CD14-positive monocyte (primary cell): ENCODE measurements around the gene RHBDL1. TPM values are rescaled to one million over a fixed set of nuclear protein-coding genes. Genes with fewer than 3 reads are reported as not detected.

Experiments
- DNase-seq, 3 donors: peaks; one replicate each; pipeline ENCODE4 v3.0.0-alpha.2; 2011 to 2022
- H2AFZ ChIP-seq: 2 replicates; pipeline ENCODE4 v1.6.0; 2012; ENCODE audit warnings: mild to moderate bottlenecking, low read depth, low read length, inconsistent platforms; ENCODE audit not compliant: insufficient read depth, poor library complexity, severe bottlenecking
- H3K27ac ChIP-seq, 2 donors: 1 replicate in 1 of 2; 2 replicates in 1 of 2; pipeline ENCODE4 v1.5.1; 2012 to 2013; ENCODE audit warnings: low read length in 2 of 2, control low read depth in 1 of 2, inconsistent platforms in 1 of 2, low read depth in 1 of 2, mild to moderate bottlenecking in 1 of 2
- H3K27me3 ChIP-seq, 2 donors: one replicate each; pipeline versions ENCODE4 v1.6.0 to v1.6.1; 2011 to 2013; ENCODE audit warnings: low read length in 2 of 2; ENCODE audit not compliant: control insufficient read depth in 2 of 2, insufficient read depth in 2 of 2
- H3K36me3 ChIP-seq, 2 donors: replicated peaks in 1 of 2; 1 replicate in 1 of 2; 2 replicates in 1 of 2; pipeline versions ENCODE4 v1.5.1 to v1.6.1; 2012 to 2013; ENCODE audit warnings: low read length in 2 of 2, control low read depth in 1 of 2, inconsistent platforms in 1 of 2, mild to moderate bottlenecking in 1 of 2; ENCODE audit not compliant: insufficient read depth in 2 of 2, control insufficient read depth in 1 of 2
- H3K4me1 ChIP-seq, 2 donors: 1 replicate in 1 of 2; 2 replicates in 1 of 2; pipeline versions ENCODE4 v1.5.1 to v1.6.1; 2012 to 2013; ENCODE audit warnings: low read length in 2 of 2, control low read depth in 1 of 2, inconsistent platforms in 1 of 2, mild to moderate bottlenecking in 1 of 2, moderate library complexity in 1 of 2; ENCODE audit not compliant: insufficient read depth in 2 of 2, control insufficient read depth in 1 of 2
- H3K4me2 ChIP-seq: replicated peaks from 2 replicates; pipeline ENCODE3; 2012; ENCODE audit warnings: low read length, moderate library complexity, mild to moderate bottlenecking; ENCODE audit not compliant: poor library complexity, severe bottlenecking; ENCODE audit errors: extremely low read depth
- H3K4me3 ChIP-seq, 3 experiments: fragments of 200-600 bp in 1 of 3; sonication (generic) in 1 of 3; replicated peaks in 1 of 3; 1 replicate in 2 of 3; 2 replicates in 1 of 3; pipeline ENCODE4 v1.5.1; 2011 to 2013; ENCODE audit warnings: low read length in 3 of 3, mild to moderate bottlenecking in 3 of 3, control low read depth in 2 of 3, low read depth in 2 of 3, inconsistent platforms in 1 of 3, moderate library complexity in 1 of 3
- H3K79me2 ChIP-seq: 2 replicates; pipeline ENCODE4 v1.6.0; 2012; ENCODE audit warnings: mild to moderate bottlenecking, control low read depth, inconsistent platforms, low read length, moderate library complexity; ENCODE audit not compliant: insufficient read depth
- H3K9ac ChIP-seq: 2 replicates; pipeline ENCODE4 v1.6.0; 2017; ENCODE audit warnings: low read length, mild to moderate bottlenecking; ENCODE audit not compliant: insufficient read depth, poor library complexity, severe bottlenecking
- H3K9me3 ChIP-seq, 2 donors: replicated peaks in 1 of 2; 1 replicate in 1 of 2; 2 replicates in 1 of 2; pipeline versions ENCODE4 v1.5.1 to v1.6.1; 2012 to 2013; ENCODE audit warnings: low read length in 2 of 2, control low read depth in 1 of 2; ENCODE audit not compliant: control insufficient read depth in 1 of 2, insufficient read depth in 1 of 2
- H4K20me1 ChIP-seq: 2 replicates; pipeline ENCODE4 v1.6.0; 2012; ENCODE audit warnings: mild to moderate bottlenecking, low read length, control low read depth, moderate library complexity; ENCODE audit not compliant: insufficient read depth
- H3K27ac Mint-ChIP-seq, 7 donors: one replicate each; pipeline ENCODE4 v1.8.0; 2020; ENCODE audit warnings: mild to moderate bottlenecking in 7 of 7, mixed read lengths in 7 of 7, moderate library complexity in 6 of 7, inconsistent platforms in 2 of 7
- H3K27me3 Mint-ChIP-seq, 3 donors: one replicate each; pipeline ENCODE4 v1.8.0; 2021 to 2022; ENCODE audit warnings: low read depth in 3 of 3, mild to moderate bottlenecking in 3 of 3, mixed read lengths in 3 of 3, moderate library complexity in 3 of 3, inconsistent platforms in 1 of 3
- H3K36me3 Mint-ChIP-seq, 2 donors: one replicate each; pipeline ENCODE4 v1.8.0; 2020; ENCODE audit warnings: mixed read lengths in 2 of 2, inconsistent platforms in 1 of 2, mild to moderate bottlenecking in 1 of 2
- H3K4me1 Mint-ChIP-seq: one replicate; pipeline ENCODE4 v1.8.0; 2020; ENCODE audit warnings: mild to moderate bottlenecking, mixed read lengths
- H3K4me3 Mint-ChIP-seq, 2 donors: one replicate each; pipeline ENCODE4 v1.8.0; 2020; ENCODE audit warnings: mild to moderate bottlenecking in 2 of 2, mixed read lengths in 2 of 2, moderate library complexity in 1 of 2
- H3K9me3 Mint-ChIP-seq, 7 donors: one replicate each; pipeline ENCODE4 v1.8.0; 2020 to 2022; ENCODE audit warnings: mixed read lengths in 7 of 7, mild to moderate bottlenecking in 6 of 7, moderate library complexity in 6 of 7, inconsistent platforms in 2 of 7
- CTCF ChIP-seq: fragments of 200-600 bp; IDR thresholded peaks from one replicate; pipeline ENCODE4 v1.8.0; 2022; ENCODE audit warnings: antibody characterized with exemption, mild to moderate bottlenecking
- WGBS: methylation state at CpG from one replicate; pipeline ENCODE4 v1.1.5; 2013; ENCODE audit warnings: missing lambda C conversion rate; ENCODE audit not compliant: insufficient coverage; 5-methylcytosine and 5-hydroxymethylcytosine counted together
- intact Hi-C, 2 donors: fragments of 100-400 bp; cut with micrococcal nuclease; formaldehyde crosslinking; loops; one replicate each; pipeline versions ENCODE4 v1.15.0 to v1.15.1; 2023
- polyA plus RNA-seq, 3 donors: library from polyadenylated mRNA; depleted of rRNA in 1 of 3; unstranded in 2 of 3; stranded (reverse) in 1 of 3; fragments of 300-500 nt in 2 of 3; fragments of >200 nt in 1 of 3; fragmentation: Illumina TruSeq in 2 of 3; gene quantifications; 1 replicate in 2 of 3; 2 replicates in 1 of 3; pipeline ENCODE4 v1.2.3, GENCODE V29; 2012 to 2021

Gene RHBDL1
- polyA plus RNA-seq, 3 donors: 1.3 TPM; not detected in 2

- TF ChIP-seq CTCF: no peak
- H4K20me1 ChIP-seq: no peaks in the 10 kb centered on the region
- WGBS: 75% methylated on average over 21 of the region's 21 CpGs
- no peaks in the 10 kb centered on the region for H3K4me1 Mint-ChIP-seq
- no peak overlapping the region for H3K27ac Mint-ChIP-seq
- H3K27ac ChIP-seq: no peak overlapping the region
- peaks cover 41 to 72% (median 66%) of the 10 kb centered on the region in 3 donors for H3K27me3 Mint-ChIP-seq
- no peak overlapping the region for H3K4me2 ChIP-seq
- H3K4me1 ChIP-seq: peaks cover 7 to 13% of the 10 kb centered on the region in 2 donors
- peaks cover 0 to 5% (median 0%) of the 10 kb centered on the region in 7 donors for H3K9me3 Mint-ChIP-seq
- intact Hi-C loops: loop anchor here (1.0 to 2.0 kb wide), 2 partner anchors 74 to 75 kb away; no protein-coding TSS in a partner anchor
- H3K36me3 Mint-ChIP-seq: no peaks in the 10 kb centered on the region
- no peak overlapping the region for H3K4me3 ChIP-seq
- H3K9ac ChIP-seq: no peak overlapping the region
- DNase-seq: no peak
- no peak overlapping the region for H2AFZ ChIP-seq
- H3K36me3 ChIP-seq: no peaks in the 10 kb centered on the region
- H3K4me3 Mint-ChIP-seq: peak overlapping the region in 1 of 2 donors; percentile 26
- H3K79me2 ChIP-seq: no peaks in the 10 kb centered on the region
- peaks cover 3 to 65% of the 10 kb centered on the region in 2 donors for H3K27me3 ChIP-seq
- H3K9me3 ChIP-seq: no peaks in the 10 kb centered on the region
Observed at GRCh38 chr16:710500-711075, 35.1 kb downstream of the RHBDL1 start.

GRCh38 chr16:711084-711483 lies 35.6 kb downstream of the RHBDL1 start:
- Histone ChIP-seq H4K20me1 (no peaks in the 10 kb centered on the region), H3K4me3 (no peak overlapping the region), H3K4me2 (no peak overlapping the region), H3K79me2 (no peaks in the 10 kb centered on the region), H3K36me3 (no peaks in the 10 kb centered on the region), H3K4me1 (peaks cover 10 to 18% of the 10 kb centered on the region in 2 donors), H3K27ac (no peak overlapping the region), H3K9ac (no peak overlapping the region), H3K27me3 (peaks cover 6 to 67% of the 10 kb centered on the region in 2 donors), H2AFZ (no peak overlapping the region), H3K9me3 (peaks cover 0 to 3% of the 10 kb centered on the region in 2 donors)
- H3K9me3 Mint-ChIP-seq: peaks cover 0 to 5% (median 0%) of the 10 kb centered on the region in 7 donors
- peaks cover 4% of the 10 kb centered on the region for H3K4me1 Mint-ChIP-seq
- TF ChIP-seq CTCF: no peak
- peaks cover 43 to 74% (median 68%) of the 10 kb centered on the region in 3 donors for H3K27me3 Mint-ChIP-seq
- no peak for DNase-seq
- WGBS: 74% methylated on average over 8 of the region's 12 CpGs
- no peak overlapping the region for H3K4me3 Mint-ChIP-seq
- no peaks in the 10 kb centered on the region for H3K36me3 Mint-ChIP-seq
- H3K27ac Mint-ChIP-seq: no peak overlapping the region
- intact Hi-C loops: loop anchor here (1.0 to 2.0 kb wide), 2 partner anchors 74 kb away; no protein-coding TSS in a partner anchor
